ENCODE data around the gene ARHGAP19.

- TF ChIP-seq, protein P1, sequence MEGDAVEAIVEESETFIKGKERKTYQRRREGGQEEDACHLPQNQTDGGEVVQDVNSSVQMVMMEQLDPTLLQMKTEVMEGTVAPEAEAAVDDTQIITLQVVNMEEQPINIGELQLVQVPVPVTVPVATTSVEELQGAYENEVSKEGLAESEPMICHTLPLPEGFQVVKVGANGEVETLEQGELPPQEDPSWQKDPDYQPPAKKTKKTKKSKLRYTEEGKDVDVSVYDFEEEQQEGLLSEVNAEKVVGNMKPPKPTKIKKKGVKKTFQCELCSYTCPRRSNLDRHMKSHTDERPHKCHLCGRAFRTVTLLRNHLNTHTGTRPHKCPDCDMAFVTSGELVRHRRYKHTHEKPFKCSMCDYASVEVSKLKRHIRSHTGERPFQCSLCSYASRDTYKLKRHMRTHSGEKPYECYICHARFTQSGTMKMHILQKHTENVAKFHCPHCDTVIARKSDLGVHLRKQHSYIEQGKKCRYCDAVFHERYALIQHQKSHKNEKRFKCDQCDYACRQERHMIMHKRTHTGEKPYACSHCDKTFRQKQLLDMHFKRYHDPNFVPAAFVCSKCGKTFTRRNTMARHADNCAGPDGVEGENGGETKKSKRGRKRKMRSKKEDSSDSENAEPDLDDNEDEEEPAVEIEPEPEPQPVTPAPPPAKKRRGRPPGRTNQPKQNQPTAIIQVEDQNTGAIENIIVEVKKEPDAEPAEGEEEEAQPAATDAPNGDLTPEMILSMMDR (IDR thresholded peaks at IDR 0.05; ENCODE audit: poor library complexity, severe bottlenecking): no peak
- TF ChIP-seq EP300 (conservative IDR thresholded peaks at IDR 0.05; ENCODE audit: poor library complexity, severe bottlenecking) (no peak), POLR2AphosphoS5 (IDR thresholded peaks at IDR 0.05) (no peak), REST (IDR thresholded peaks at IDR 0.05; ENCODE audit: borderline replicate concordance) (no peak), RAD21 (conservative IDR thresholded peaks at IDR 0.05) (no peak), EZH2 (IDR thresholded peaks at IDR 0.05; ENCODE audit: borderline replicate concordance, insufficient read depth, low read length, poor library complexity, severe bottlenecking) (no peak), MXI1 (conservative IDR thresholded peaks at IDR 0.05; ENCODE audit: poor library complexity, severe bottlenecking) (no peak)
Observed at GRCh38 chr10:97182288-97182990, 110.0 kb downstream of the ARHGAP19 start.

Data from neural cell (in vitro differentiated cells).